ENCODE measurements around the gene GALK2.

GALK2 gene

GRCh38 chr15:49163678-49164077, 6.4 kb upstream of the GALK2 start:
- H3K9me2 ChIP-seq (replicated peaks; ENCODE audit: insufficient read depth, low read length) = no peaks in the 10 kb centered on the region

GRCh38 chr15:49164865-49165264, 5.2 kb upstream of the GALK2 start:
- Histone ChIP-seq H3K36me3 (replicated peaks; ENCODE audit: insufficient read depth, low read length) (no peaks in the 10 kb centered on the region), H3K9me2 (replicated peaks; ENCODE audit: insufficient read depth, low read length) (no peaks in the 10 kb centered on the region), H3K79me2 (ENCODE audit: low read length) (0 out of 2 replicates have a peak, but pooled peaks cover 4% of the 10 kb centered on the region), H3K4me2 (ENCODE audit: low read depth, low read length) (no peak overlapping the region), H3K27me3 (replicated peaks; ENCODE audit: insufficient read depth, low read length) (no peaks in the 10 kb centered on the region), H3F3A (ENCODE audit: insufficient read depth, low read length) (peaks cover 13% of the 10 kb centered on the region), H3K4me1 (ENCODE audit: low read length) (peaks cover 6% of the 10 kb centered on the region), H3K9me3 (replicated peaks; ENCODE audit: insufficient read depth, low read length) (no peaks in the 10 kb centered on the region), H2AFZ (ENCODE audit: low read length) (no peak overlapping the region), H3K27ac (ENCODE audit: low read length) (no peak overlapping the region), H3K9ac (ENCODE audit: low read length) (no peak overlapping the region), H4K20me1 (ENCODE audit: insufficient read depth, low read length) (no peaks in the 10 kb centered on the region), H3K4me3 (ENCODE audit: low read length) (no peak overlapping the region)
- no peak for DNase-seq
- TF ChIP-seq EZH2 (optimal IDR thresholded peaks at IDR 0.05; ENCODE audit: low read depth, low read length) (no peak), CTCF (IDR thresholded peaks at IDR 0.05; ENCODE audit: low read length) (no peak), EZH2phosphoT487 (IDR thresholded peaks at IDR 0.05; ENCODE audit: low read length) (no peak)

More at GRCh38 chr15:49163678-49164077, 6.4 kb upstream of the GALK2 start:
- no peaks in the 10 kb centered on the region for H4K20me1 ChIP-seq (ENCODE audit: insufficient read depth, low read length)
- DNase-seq = no peak
- H3K9ac ChIP-seq (ENCODE audit: low read length) = no peak overlapping the region
- no peak overlapping the region for H3K4me3 ChIP-seq (ENCODE audit: low read length)
- no peak overlapping the region for H2AFZ ChIP-seq (ENCODE audit: low read length)
- H3K27ac ChIP-seq (ENCODE audit: low read length) = no peak overlapping the region
- H3K9me3 ChIP-seq (replicated peaks; ENCODE audit: insufficient read depth, low read length) = no peaks in the 10 kb centered on the region
- H3K79me2 ChIP-seq (ENCODE audit: low read length) = peaks cover 7% of the 10 kb centered on the region; the same call in 1 of the 2 replicates
- H3K27me3 ChIP-seq (replicated peaks; ENCODE audit: insufficient read depth, low read length) = no peaks in the 10 kb centered on the region
- H3K4me2 ChIP-seq (ENCODE audit: low read depth, low read length) = no peak overlapping the region
- TF ChIP-seq EZH2phosphoT487 (IDR thresholded peaks at IDR 0.05; ENCODE audit: low read length) = no peak
- TF ChIP-seq CTCF (IDR thresholded peaks at IDR 0.05; ENCODE audit: low read length) = no peak
- TF ChIP-seq EZH2 (optimal IDR thresholded peaks at IDR 0.05; ENCODE audit: low read depth, low read length) = no peak
- H3K36me3 ChIP-seq (replicated peaks; ENCODE audit: insufficient read depth, low read length) = no peaks in the 10 kb centered on the region
- H3K4me1 ChIP-seq (ENCODE audit: low read length) = no peaks in the 10 kb centered on the region
- peaks cover 1% of the 10 kb centered on the region; the same call in 1 of the 2 replicates for H3F3A ChIP-seq (ENCODE audit: insufficient read depth, low read length)

GRCh38 chr15:49168016-49168415, 2.0 kb upstream of the GALK2 start:
- TF ChIP-seq CTCF (IDR thresholded peaks at IDR 0.05; ENCODE audit: low read length) (no peak), EZH2phosphoT487 (IDR thresholded peaks at IDR 0.05; ENCODE audit: low read length) (no peak), EZH2 (optimal IDR thresholded peaks at IDR 0.05; ENCODE audit: low read depth, low read length) (no peak)

More at GRCh38 chr15:49168016-49168415, 2.0 kb upstream of the GALK2 start:
- H3K4me1 ChIP-seq (ENCODE audit: low read length) = peaks cover 6% of the 10 kb centered on the region
- no peaks in the 10 kb centered on the region for H3K36me3 ChIP-seq (replicated peaks; ENCODE audit: insufficient read depth, low read length)
- H3K9me3 ChIP-seq (replicated peaks; ENCODE audit: insufficient read depth, low read length) = no peaks in the 10 kb centered on the region
- no peak overlapping the region for H3K9ac ChIP-seq (ENCODE audit: low read length)
- no peak for DNase-seq
- no peaks in the 10 kb centered on the region for H3K9me2 ChIP-seq (replicated peaks; ENCODE audit: insufficient read depth, low read length)
- no peak overlapping the region for H3K4me2 ChIP-seq (ENCODE audit: low read depth, low read length)
- no peaks in the 10 kb centered on the region for H4K20me1 ChIP-seq (ENCODE audit: insufficient read depth, low read length)
- no peak overlapping the region for H3K27ac ChIP-seq (ENCODE audit: low read length)
- H3K27me3 ChIP-seq (replicated peaks; ENCODE audit: insufficient read depth, low read length) = no peaks in the 10 kb centered on the region
- H2AFZ ChIP-seq (ENCODE audit: low read length) = no peak overlapping the region
- no peak overlapping the region for H3K4me3 ChIP-seq (ENCODE audit: low read length)
- peaks cover 22% of the 10 kb centered on the region for H3F3A ChIP-seq (ENCODE audit: insufficient read depth, low read length)
- peaks cover 28% of the 10 kb centered on the region for H3K79me2 ChIP-seq (ENCODE audit: low read length)

All from MM.1S (cell line).